ENCODE data around the gene ZNF784.

Gene ZNF784

DNA sequence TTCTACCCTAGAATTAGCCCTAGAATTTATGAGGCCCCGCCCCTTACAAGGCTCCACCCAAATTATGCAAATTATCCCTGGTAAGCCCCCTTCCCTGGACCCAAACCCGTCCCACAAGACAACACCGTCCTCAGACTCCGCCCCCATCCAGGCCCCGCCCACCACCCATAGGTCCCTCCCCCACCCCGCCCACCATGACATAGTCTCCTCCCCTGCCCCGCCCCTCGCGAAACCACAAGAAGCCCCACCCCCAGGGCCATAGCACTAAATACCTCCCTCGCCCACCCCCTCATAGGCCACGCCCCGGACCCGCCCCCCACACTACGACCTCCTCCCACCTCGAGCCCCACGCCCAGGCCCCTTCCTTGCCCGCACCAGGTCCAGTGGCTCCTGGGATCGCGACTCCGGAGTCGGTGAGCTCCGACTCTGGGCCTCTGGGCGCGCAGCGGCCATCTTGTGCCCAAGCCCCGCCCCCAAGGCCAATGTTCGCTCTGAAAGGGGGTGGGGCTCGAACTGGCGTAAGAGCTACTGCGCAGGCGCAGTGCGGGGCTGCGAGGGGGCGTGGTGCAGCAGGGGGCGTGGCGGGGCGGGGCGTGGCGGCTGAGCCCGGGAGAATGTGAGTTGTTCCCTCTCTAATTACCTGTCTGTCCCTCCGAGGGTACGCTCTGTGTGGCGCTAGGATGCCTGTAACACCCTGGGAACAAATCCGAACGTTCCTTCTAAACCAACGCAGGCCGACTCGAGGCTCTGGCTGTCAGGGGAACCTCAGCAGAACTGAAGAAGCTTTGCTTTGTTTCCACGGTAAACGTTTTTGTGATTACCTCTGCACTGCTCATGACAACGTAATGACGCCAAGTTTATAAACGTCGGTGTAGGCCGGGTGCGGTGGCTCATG, at the start of gene ZNF784:
TSS of gene ZNF784 (minus strand) at position 458 of the 895 bp plus-strand sequence. CDS start at position 453, 5 bp downstream.
- peak; percentile 97 for DNase-seq (ENCODE audit: low spot score)

GRCh38 chr19:55673889-55674288, 49.5 kb upstream of the ZNF784 start:
- no peak for DNase-seq (ENCODE audit: low spot score)

- no peak for DNase-seq (ENCODE audit: low spot score)
Observed at GRCh38 chr19:55673465-55673864, 49.1 kb upstream of the ZNF784 start.

GRCh38 chr19:55672418-55672817, 48.1 kb upstream of the ZNF784 start:
- DNase-seq (ENCODE audit: low spot score) = no peak

DNA sequence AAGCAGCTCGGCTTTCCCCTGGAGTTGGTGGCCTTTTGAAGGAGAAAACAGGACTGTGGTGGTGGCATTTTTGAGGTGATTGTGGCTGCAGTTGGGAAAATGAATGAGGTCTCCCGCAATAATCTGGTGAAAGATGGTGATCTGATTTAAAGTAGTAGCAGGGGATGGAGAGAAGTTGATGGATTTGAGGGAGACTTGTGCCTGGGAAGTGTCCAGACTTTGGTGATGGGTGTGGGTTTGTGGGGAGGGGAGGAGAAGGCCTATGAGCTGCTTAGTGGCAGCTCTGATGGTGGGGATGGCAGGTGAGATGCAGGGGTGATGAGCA, 46.6 kb upstream of the ZNF784 start:
- DNase-seq (ENCODE audit: low spot score) = no peak

DNA sequence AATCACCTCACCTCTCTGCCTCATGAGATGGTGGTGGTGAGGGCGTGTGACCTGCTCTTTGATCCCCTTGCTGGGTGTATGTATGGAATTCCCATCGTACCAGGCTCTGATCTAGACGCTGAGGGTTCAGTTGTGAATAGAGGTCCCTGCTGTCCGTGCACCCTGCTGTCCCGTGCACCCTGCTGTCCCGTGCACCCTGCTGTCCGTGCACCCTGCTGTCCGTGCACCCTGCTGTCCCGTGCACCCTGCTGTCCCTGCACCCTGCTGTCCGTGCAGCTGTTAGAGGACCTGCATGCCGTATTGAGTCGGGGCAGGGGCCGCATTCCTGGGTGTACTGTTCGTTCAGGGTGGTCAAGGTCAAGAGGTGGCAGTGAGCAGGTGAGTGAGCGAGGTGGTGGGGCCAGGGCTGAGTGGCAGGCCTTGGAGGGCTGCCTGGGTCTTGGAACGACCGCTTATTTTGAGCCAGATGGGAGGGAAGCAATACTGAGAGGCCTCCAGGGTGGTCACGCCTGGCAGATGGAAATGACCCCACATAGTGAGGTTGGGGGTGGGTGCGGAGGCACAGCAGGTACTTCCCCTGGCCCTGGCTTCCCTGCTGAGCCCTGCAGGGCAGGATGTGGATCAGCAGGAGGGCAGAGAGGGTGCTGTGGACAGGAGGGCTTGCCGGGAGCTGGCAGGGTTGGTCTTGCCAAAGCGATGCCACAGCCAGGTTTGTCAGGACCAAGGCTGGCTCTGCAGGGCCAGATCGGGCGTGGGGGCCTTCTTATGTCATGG, 46.1 kb upstream of the ZNF784 start:
- DNase-seq (ENCODE audit: low spot score) = no peak

- DNase-seq (ENCODE audit: low spot score) = no peak
Observed at GRCh38 chr19:55669418-55670279, 45.3 kb upstream of the ZNF784 start.

GRCh38 chr19:55668603-55669348, 44.4 kb upstream of the ZNF784 start:
- no peak for DNase-seq (ENCODE audit: low spot score)

- DNase-seq (ENCODE audit: low spot score) = no peak
Observed at GRCh38 chr19:55667958-55668357, 43.6 kb upstream of the ZNF784 start.

- no peak for DNase-seq (ENCODE audit: low spot score)
Observed at GRCh38 chr19:55667511-55667910, 43.1 kb upstream of the ZNF784 start.

DNA sequence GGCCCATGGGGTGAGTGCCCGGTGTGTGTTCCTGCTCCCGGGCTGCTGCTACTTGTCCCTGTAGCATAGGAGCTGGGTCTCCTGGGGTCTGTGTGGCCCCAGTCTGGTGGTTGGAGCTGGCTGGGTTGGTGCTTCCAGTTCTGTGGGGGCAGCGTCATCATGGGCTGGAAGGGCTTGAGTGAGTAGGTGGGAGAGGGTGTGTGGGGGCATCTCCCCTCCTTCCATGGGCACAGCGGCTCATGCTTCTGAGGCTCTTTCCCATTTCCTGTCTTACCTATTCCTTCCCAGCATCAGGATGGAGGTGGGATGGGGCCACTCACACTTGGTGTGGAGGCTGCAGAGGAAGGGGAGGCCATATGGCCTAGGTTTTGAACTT, 42.6 kb upstream of the ZNF784 start:
- no peak for DNase-seq (ENCODE audit: low spot score)

DNA sequence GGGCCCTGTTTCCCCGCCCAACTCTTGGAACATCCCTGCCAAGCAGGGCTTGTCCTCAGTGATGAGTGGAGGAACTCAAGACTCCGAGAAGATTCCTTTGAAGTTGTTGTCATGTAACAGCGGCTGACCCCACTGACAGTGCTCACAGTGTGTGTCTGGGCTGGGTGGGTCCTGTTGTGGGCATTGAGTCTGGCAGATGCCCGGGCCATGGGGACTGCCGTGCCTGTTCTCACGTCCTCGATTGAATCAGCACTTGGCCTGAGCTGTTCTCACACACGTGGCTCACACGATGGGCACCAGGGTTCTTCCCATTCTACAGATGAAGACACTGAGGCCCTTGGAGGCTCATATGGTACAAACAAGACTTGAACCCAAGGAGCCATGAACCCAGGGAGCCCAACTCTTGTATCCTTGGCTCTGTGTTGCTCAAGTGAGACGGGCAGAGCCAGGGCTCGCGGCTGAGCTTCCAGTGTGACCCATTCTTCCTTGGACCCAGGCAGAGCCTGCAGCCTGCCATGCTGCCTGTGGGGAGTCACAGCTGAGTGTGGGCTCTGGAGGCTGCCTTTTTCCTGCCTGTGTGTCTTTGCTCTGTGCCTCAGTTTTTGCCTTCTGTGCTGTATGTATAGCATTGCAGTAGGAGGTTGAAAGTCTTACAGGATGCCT, 42.1 kb upstream of the ZNF784 start:
- DNase-seq (ENCODE audit: low spot score) = no peak

DNA sequence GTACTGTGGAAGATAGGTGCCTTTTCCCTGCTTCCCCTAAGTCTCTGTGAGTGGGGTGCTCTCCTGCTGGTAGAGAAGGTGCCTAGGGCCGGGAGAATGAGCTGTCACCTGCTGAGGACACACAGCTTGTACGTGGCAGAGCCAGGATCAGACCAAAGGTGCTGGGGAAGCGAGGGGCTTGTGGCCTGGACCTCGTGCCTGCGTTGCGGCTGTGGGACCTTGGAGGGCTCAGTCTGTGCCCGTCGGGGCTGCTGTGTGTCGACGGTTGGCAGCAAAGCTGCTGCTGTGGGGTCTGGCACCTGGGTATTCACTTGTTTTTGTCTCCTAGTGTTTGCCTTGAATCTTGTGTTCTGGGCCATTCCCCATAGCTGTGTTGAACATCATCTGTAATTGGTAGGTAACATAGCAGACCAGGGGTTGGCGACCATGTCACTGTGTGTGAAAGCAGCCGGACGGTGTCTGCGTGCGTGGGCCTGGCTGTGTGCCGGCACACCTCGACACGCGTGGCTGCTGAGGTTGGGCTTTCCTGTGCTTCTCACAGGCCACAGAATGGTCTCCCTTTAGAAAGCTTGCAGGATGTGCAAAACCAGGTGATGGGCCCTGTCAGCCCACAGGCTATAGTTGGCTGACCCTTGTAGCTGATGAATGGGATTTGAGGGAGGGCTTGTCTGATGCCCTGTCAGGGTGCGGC, 39.6 kb upstream of the ZNF784 start:
- DNase-seq (ENCODE audit: low spot score) = no peak

DNA sequence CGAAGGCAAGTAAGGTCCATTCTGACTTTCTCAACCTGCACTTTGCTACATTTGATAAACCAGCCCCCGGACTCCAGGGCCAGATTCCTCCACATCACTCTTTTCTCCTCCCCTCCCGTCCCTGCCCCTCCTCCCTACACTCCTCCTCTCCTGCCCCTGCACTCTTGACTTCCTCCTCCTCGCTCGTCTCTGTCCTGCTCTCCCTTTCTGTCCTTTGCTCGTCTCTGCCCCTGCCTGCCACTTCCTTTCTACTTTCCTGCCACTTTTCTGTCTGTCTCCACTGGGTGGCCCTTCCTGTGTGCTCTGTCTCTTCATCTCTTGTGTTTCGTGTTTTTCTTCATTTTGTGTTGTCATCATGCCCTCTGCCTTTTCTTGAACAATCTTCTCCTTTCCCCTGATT, 37.5 kb upstream of the ZNF784 start:
- no peak for DNase-seq (ENCODE audit: low spot score)

DNA sequence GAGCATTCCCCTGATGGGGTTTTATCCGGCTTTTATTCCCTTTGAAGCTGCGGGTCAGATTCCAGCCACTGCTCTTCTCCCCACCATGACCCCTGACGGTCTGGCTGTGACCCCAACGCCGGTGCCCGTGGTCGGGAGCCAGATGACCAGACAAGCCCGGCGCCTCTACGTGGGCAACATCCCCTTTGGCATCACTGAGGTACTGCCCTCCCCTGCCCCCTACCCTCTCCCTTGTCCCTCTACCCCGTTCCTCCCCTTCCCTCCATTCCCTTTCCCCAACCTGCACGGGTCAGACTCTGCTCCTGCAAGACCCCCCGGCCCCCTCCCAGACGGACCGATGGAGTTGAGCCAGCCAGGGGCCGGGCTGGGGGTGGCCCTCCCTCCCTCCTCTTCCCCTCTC, 36.6 kb upstream of the ZNF784 start:
- DNase-seq (ENCODE audit: low spot score) = no peak

- no peak for DNase-seq (ENCODE audit: low spot score)
Observed at GRCh38 chr19:55660404-55660803, 36.0 kb upstream of the ZNF784 start.

DNA sequence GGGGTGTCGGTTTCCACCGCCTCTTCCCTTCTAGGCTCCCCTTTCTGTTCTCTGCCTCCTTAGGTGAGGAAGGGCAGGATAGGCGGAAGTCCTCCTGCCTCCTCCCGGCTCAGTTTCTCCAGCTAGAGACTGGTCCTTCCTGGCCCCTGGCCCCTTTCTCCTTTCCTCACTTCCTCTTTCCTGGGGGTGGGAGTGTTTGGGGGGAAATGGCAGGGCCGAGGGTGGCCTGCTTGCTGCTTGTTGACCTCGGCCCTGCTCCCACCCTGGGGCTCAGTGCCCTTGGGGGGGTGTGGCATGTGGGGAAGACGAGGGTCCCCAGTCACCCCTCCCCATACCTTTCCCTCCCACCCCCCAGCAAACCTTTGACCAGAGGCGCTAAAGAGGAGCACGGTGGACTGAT, 35.5 kb upstream of the ZNF784 start:
- DNase-seq (ENCODE audit: low spot score) = no peak

GRCh38 chr19:55658846-55659459, 34.6 kb upstream of the ZNF784 start:
- no peak for DNase-seq (ENCODE audit: low spot score)

DNA sequence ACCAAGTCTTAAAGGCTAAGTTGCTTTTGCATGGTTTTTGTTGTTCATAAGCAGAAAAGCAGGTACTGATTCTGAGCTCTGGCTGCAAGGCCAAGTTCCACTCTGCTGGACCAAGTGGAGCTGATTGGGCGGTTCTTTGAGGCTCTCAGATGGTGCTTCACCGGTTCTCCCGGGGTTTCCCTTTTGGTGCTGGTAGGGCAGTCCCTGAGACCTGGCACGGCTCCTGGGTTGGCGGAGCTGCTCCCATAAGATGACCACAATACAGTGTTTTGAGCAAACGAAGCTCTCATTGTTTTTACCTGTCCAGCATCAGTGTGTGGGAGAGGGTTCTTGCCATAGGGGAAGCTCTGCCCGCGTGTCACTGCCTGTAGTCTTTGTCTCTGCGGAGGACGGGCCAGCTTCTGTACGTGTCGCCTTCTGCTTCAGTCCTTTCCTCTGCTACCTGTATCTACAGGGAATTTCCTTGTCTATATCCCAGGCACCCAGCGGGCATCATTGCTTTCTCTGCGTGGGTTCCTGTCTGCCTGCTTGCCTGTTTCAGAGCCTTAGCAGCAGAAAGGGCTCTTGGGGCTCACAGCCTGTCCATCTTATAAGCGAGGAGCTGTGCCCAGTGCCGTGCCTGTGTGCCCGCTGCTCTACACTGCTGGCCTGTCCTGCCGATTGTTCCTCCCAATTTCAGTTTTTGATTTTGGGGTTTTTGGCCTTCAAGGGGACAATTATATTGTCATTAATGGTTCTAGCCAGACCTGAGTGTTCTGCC, 32.8 kb upstream of the ZNF784 start:
- no peak for DNase-seq (ENCODE audit: low spot score)
